GM19452 (cell line): ENCODE measurements around the gene DZIP1L.

Experiments used
- ATAC-seq: cut with Tn5 transposase; IDR thresholded peaks from one replicate; pipeline ENCODE4 v1.9.1; 2021; ENCODE audit not compliant: unreplicated experiment

DZIP1L gene

GRCh38 chr3:138070006-138070405, 45.4 kb downstream of the DZIP1L start:
- no peak for ATAC-seq

GRCh38 chr3:138068579-138069174, 46.7 kb downstream of the DZIP1L start:
- ATAC-seq, result peak; percentile 60

DNA sequence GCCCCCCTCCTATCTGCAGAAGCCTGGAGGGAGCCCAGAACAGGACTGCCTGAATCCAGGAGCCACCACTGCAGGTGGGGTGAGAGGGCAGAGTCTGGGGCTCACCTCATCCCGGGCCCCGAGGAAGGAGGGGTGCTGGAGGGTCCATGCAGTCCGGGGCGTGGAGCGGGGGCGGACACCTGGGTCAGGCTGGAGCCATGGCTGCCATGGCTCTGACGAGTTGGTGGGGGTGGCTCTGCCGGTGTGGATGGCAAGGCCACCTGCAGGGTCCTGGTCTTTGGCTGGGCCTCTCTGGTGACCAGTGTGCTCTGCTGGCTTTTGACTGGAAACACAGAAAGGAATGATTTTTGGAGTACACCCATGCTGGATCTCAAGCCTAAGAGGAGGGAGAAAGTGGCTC, 47.4 kb downstream of the DZIP1L start:
- no peak for ATAC-seq

DNA sequence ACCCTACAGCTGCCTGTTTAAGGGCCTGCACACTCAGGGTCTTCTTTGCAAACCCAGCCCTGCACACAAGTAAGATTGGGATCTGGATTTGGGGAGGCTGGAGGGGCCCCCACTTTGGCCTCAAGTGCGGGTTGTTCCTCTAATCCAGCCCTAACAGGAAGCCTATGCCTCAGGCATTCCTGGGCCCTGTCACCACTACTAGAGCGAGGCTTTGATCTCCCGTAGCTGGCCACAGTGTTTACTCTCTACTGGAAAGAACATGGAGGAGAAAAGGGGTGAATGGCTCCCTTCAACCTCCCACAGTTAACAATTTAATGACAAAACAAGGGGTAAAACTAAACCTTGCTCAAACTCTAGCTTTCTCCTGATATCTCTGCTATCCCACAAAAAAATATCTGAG, 48.4 kb downstream of the DZIP1L start:
- no peak for ATAC-seq

DNA sequence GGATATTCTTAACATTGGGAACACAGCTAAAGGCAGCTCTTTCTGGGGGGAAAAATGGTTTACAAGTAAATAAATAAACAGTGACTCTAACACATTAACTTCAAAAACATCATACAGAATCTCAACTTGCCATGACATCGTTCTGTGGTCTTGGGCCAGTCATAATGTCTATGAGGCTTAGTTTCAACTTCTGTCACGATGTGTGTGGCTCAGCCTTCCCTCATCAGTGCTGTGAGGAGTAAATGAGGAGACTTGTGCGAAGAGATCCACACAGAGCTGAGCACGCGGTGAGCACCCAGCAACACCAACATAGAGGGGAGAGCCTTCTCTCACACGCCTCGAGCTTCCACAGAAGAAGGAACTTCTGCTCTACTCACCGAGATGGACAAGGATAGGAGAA, 49.0 kb downstream of the DZIP1L start:
- ATAC-seq, result peak; percentile 88

DNA sequence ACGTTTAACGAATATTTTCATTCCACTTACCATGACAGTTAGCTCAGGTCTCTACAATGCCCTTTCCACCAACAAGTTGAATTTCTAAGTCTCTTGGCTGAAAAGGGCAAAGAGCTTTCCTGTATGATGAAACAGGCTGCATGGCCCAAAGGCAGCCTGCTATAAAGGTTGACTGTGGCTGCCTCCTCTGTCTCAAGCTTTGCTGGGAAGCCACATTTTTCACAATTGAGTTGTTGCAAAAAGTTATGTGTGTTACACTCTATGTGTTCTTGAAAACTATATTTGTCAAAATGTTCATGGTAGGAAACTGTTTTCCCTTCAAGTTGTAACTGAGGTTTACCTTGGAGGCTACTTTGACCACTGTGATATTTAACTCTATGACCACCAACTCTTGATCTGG, 49.5 kb downstream of the DZIP1L start:
- peak; percentile 31 for ATAC-seq

GRCh38 chr3:138063416-138063815, 52.0 kb downstream of the DZIP1L start:
- no peak for ATAC-seq

GRCh38 chr3:138062626-138063025, 52.8 kb downstream of the DZIP1L start:
- no peak for ATAC-seq

DNA sequence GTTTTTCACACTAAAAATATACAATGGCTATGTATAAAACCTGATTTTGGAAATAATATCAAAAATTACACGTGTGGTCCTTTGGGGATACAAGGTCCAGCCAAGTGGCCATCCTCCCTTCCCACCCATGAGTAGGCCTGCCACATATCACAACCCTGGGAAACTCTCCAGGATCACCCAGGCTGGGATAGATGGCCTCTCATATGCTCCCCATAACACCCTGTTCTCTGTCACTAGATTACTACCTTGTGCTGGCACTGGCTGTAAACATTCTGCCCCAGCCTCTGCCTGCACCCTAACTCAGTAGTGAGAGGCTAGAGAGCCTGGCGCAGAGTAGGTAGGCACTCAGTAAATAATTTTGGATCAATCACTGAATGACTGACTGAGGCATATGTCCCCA, 53.4 kb downstream of the DZIP1L start:
- no peak for ATAC-seq

- ATAC-seq, result peak; percentile 58
Measured at GRCh38 chr3:138060792-138061191, 54.6 kb downstream of the DZIP1L start.

DNA sequence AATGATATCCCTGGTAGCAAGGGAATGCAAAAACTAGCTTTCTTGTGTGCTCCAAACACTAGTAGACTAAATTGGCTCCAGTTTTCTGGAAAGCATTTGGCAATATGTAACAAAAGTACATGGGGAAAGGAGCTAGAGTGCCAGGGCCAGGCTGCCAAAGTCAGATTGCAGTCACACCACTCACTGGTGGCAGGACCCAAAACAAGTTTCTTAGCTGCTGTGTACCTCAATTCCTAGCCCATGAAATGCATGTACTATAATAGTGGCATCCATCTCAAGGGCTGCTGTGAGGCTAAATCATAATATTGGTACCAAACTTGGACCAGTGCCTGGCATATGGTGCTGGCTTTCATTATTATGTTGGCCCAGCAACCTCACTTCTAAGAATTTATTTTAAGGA, 56.1 kb downstream of the DZIP1L start:
- ATAC-seq, result no peak

DNA sequence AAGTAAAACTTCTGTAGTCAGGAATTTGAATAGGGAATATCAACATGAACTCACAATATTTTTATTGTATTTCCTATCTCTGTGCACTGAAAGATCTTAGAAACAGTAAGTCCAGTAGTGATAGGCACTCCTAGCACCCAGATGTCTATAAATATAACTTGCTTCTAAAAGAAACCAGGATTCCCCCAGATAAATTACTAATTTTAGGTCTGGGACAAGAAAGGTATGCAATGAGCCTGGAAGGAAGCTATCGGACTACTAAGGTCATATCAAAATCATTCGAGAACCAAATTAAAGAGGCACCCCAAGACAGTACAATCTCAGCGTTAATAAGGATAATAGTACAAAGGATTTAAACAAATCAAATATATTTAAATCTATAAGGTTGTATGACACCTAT, 58.0 kb downstream of the DZIP1L start:
- ATAC-seq, result no peak

- no peak for ATAC-seq
Measured at GRCh38 chr3:138054057-138054456, 61.4 kb downstream of the DZIP1L start.

- peak; percentile 90 for ATAC-seq
Measured at GRCh38 chr3:138051947-138052802, 63.2 kb downstream of the DZIP1L start.

DNA sequence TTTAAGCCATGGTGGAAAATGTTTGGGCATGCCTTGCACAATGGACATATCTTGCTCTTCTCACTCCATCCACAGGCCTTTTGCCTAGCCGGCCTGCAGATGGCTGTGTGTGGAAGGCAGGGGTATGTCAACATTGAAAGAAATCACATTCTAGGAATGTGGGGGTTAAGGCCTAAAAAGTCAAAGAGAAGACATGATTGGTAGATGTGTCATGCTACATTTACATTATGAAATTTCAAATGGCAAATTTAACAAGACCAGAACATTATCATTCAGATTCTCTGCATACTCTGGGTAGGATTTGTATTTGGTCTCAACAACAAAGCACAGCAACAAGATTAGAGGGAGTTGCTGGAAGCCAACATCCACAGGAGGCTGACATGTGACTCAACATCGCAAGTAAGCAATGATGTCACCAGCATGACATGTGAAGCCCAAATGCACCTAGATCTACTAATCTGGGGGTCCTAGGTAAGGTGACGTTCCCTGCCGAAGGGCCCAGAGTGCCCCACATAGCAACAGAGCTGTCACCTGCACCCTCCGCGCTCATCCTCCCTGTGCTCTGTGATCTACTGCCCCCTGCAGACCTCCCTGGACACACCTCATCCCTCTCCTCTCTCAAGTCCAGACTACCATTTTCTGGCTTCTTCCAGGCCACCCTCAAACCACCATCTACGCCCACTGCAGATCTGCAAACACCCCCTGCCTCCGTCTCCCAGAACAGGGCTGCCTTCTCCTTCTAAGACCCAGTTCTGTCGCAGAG, 66.1 kb downstream of the DZIP1L start:
- no peak for ATAC-seq

DNA sequence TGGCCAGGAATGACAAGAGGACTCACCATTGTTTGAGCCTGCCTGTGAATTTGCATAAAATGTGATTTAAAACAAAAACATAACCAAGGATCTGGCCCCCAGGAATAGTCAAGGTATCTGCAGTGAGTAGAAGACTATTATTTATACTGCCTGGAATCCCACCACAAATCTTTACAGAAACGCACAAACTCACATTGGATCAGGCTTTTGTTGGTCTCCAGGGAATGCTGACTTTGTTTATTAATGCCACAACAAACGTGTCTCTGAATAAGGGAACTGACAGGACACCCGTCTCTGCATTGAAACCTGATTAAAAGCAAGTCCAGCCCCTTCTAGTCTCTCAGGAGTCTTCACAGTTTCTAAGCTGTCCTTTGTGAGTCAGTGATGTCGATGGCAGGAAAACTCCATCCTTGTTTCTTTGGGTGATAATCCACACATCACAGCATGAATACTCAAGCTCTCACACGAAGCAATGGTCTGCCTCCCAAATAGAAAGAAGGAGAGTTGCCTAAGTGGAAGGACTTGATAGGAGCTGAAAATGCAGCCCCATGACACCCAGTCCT, 67.7 kb downstream of the DZIP1L start:
- ATAC-seq, result no peak

DNA sequence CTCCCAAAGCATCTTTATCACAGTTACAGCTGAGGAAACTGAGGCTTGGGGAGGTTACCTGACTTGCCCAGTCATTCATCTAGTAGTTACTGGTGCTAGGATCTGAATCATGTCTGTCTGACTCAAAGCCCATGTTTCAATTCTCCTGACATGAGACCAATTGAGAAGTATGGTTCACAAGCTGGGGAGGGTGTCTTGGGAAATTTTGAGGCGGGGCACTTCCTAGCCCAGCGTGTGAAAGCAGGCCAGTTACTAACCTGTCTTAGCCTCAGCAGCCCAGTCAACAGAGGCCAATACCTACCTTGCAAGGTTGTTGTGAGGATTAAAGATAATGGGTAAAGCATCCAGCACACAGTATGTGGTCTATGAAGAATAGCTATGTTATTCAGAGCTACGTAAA, 68.5 kb downstream of the DZIP1L start:
- no peak for ATAC-seq

GRCh38 chr3:138046085-138046484, 69.3 kb downstream of the DZIP1L start:
- no peak for ATAC-seq

DNA sequence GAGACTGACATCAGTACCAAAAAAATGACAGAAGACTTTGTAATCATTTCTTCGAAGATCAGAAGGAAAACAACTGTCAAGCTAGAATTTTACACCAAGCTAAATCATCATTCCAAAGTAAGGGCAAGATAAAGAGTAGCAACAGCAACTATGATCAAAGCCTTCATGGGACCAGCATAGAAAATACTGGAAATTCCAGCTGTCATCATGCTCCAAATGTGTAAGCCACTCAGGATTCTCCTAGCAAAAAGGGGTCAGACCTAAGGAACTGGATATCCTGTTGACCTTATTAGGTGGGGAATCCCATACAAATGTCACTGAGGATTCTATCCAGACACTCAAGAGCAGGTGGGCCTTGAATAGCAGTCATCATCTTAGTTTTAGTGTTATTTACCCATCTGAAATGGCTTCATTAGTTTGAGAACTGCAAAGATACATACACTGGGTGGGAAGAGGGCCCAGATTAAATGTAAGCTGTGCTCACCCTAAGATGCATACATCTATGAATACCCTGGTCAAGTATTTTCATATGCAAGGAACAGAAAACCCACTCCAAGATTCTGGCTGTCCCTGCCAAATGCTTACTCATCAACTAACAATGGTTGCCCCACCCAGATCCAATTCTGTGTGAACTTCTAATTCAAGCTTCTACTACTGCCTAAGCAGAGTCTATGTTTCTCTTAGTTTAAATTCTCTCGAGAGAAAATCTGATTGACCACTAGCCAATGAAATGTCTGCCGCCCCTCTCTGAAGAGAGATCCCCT, 72.0 kb downstream of the DZIP1L start:
- ATAC-seq, result no peak

DNA sequence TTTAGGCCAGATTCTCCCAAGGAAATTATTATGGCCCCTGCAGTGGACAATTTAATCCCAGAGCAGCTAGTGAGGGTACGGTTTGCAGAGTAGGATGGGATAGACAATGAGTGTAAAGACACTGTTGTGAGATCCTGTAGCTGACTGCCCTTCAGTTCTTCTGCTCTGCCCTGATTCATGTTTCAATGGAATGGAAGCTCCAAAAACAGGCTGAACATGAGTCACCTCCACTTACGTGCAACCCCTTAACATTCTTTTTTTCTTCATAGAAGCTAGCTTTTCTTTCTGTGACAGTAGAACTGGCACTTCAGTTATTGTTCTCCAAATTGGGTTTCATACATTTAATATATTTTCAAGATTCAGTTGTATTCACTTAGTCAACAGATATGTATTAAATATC, 73.4 kb downstream of the DZIP1L start:
- no peak for ATAC-seq
